ENCODE results near the gene FGF2.
"Not testable (repeated sequence)": the region's sequence is repeated elsewhere in the genome, so short reads cannot be mapped to it uniquely, and the experiment has no call there.

FGF2 gene

GRCh38 chr4:122930862-122931261, 104.2 kb downstream of the FGF2 start:
- DNase-seq (ENCODE audit: low read depth): no peak

- DNase-seq (ENCODE audit: low read depth): no peak
Measured at GRCh38 chr4:122932763-122933162, 106.1 kb downstream of the FGF2 start.

- DNase-seq (ENCODE audit: low read depth): not testable (repeated sequence)
Measured at GRCh38 chr4:122945136-122945535, 118.5 kb downstream of the FGF2 start.

- DNase-seq (ENCODE audit: low read depth): no peak
Measured at GRCh38 chr4:122946142-122946541, 119.5 kb downstream of the FGF2 start.
